HG02610 (cell line): ENCODE results near the gene KNDC1.

ENCODE experiments used
- ATAC-seq: cut with Tn5 transposase; IDR thresholded peaks from one replicate; pipeline ENCODE4 v1.9.1; 2021; ENCODE audit warnings: mild to moderate bottlenecking, moderate library complexity; ENCODE audit not compliant: unreplicated experiment

The KNDC1 gene

DNA sequence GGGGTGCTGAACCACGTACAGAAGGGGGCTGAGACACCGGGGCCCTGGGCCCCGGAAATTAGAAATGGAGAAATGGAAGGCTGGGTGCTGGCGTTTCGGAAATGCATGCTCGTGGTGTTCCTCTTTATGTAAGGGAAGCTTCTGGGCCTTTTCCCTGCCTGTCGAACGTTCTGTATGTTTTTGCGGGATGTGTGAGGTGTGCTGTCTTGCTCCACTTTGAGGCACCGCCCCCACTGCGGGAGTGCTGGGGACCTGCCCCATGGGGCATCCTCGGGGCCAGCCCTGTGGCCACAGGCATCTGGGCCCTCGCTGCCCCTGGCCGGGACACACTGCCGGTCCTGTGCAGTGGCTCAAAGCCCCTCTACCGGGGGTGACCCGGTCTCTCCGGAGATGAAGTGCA is 75.9 kb downstream of the KNDC1 start:
- no peak for ATAC-seq

- ATAC-seq: no peak
These were observed 76.6 kb downstream of the KNDC1 start for GRCh38 chr10:133236401-133237240.

DNA sequence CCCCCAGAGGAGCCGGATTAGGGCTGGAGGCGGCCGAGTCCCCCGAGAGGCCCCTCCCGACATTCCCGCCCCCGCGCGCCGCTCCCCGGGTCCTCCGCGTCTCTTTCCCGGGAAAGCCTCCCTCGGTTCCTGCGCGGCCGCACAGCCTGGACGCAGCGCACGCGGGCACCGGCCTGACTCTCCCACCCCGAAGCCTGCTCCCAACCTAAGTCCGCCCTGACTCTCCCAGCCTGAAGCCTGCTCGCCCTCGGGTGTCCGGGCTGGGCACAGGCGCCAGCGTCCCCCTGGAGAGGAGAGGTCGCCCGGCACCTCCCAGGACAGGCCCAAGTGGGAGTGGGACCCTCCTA is 77.2 kb downstream of the KNDC1 start:
- ATAC-seq: no peak

- ATAC-seq: no peak
These were observed 77.8 kb downstream of the KNDC1 start, which contains the start of gene VENTX for GRCh38 chr10:133237588-133238465. Gene VENTX, plus strand, starts transcription at chr10:133237855. Its CDS starts 60 bp downstream, at chr10:133237915.

DNA sequence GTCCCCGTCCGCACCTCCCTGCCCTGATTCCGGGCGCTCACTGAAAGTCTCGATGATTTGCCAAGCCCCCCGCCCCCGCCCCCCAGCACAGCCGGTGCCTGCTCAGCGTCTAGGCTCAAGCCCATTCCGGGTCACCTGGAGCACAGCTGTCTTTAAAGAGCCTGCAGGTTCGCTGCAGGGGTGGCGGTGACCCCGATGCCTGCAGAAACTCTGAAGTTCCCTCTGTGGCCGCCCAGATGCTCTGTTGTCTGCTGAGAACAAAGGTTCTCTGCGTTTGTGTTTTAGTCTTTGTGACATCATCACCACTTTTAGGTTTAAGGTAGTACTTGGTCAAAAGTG is 78.4 kb downstream of the KNDC1 start:
- no peak for ATAC-seq

DNA sequence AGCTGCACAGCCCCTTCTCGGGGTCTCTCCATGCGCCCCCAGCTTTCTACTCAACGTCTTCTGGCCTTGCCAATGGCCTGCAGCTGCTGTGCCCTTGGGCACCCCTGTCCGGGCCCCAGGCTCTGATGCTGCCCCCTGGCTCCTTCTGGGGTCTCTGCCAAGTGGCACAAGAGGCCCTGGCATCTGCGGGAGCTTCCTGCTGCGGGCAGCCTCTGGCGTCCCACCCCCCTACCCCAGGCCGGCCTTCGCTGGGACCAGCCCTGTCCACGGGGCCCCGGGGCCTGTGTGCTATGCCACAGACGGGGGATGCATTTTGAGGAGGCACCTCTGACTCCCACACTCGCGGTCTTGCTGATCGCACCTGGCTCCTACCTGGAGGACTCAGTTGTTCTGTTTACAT is 80.0 kb downstream of the KNDC1 start:
- ATAC-seq: no peak

DNA sequence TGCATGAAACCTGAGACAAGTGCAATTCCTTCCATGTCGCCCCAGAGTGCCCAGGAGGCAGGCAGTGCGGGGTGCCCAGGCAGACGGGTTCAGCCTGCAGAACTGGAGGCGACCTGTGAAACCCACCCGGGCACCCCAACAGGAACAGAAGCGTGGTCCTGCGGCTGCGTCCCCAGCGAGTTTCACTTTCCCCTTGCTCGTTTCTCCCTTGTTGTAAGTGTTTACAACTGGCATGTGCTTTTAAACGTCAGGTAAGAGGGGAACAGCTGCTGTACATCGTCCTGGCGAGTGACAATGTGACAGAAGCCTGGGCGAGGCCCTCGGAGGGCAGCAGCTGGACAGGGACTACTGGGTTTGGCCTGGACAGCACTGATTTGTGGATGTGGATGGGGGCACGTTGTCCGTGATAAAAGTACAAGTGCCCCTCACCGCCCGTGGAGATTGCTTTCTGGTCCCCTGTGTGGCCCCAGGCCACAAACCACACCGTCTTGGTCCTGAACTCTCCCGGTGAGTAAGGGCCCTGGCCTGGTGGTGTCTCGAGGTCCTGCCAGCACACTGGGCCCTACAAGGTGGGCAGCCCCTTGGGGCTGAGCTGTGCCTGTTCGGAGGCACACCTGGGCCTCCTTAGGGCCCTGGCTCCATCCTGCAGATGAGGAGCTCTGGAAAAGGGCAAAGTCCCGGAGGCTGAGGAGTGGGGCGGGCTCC is 81.6 kb downstream of the KNDC1 start:
- ATAC-seq: no peak

DNA sequence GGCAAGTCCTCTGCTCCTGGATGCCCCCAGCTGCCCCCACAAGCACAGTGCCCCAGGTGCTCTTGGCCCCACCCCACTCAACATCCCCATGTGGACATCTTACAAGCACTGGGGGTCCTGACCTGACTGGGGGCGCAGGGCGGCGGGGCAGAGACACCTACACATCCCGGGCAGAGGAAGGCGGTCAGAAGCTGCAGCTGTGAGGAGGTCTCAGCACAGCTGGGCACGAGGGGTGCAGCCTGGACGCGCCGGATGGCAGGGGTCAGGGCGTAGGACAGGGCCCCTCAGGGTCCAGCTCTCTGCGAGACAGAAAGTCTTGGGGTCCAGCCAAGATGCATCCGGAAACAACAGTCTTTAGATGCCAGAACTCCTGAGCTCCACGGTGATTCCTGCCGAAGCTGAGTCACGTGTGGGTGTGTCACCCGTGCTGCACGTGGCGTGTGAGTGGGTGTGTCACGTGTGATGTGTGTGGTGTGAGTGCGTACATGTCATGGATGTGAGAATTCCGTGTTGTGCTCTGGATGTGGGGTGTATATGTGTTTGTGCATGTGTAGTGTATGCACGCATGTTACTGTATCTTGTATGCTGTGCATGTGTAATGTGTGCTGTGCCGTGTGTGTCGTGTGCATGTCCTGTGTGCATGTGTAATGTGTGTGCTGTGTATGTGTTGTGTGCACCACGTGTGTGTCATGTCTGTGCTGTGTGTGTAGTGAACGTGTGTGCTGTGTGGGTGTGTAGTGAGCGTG is 82.8 kb downstream of the KNDC1 start:
- no peak for ATAC-seq

DNA sequence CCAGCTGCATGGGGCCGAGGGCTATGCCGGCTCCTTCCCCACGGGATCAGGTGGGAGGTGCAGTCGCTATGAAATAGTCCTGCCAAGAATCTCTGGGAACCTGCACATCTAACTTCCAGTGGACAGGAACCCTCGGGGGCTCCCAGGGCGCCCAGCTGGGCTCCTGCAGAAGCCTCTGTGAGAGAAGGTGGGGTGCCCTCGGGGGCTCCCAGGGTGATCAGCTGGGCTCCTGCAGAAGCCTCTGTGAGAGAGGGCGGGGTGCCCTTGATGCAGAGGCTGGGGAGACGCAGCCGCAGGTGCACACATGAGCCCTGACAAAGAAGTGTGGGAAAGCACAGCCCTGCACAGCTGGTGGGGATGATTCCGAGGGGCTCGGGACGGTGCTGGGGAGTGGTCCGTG is 83.6 kb downstream of the KNDC1 start:
- ATAC-seq: no peak

GRCh38 chr10:133245439-133246235 is 85.6 kb downstream of the KNDC1 start:
- ATAC-seq: no peak

DNA sequence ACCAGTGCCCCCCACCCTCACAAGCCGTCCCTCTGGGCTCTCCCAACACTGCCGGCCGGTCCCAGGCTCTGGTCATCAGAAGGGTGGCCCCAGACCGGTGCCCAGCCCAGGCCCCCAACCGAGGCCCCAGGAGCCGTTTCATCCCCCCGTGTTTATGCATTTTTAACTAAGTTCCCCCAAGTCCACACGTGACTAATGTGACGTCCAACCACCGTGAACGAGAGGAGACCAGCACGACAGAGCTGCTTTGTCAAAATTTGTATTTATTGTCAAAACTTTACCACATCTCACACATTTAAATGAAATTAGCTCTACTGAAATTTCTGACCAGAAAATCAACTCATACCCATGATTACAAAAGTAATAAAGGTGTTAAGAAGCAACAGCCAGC is 86.2 kb downstream of the KNDC1 start:
- no peak for ATAC-seq

DNA sequence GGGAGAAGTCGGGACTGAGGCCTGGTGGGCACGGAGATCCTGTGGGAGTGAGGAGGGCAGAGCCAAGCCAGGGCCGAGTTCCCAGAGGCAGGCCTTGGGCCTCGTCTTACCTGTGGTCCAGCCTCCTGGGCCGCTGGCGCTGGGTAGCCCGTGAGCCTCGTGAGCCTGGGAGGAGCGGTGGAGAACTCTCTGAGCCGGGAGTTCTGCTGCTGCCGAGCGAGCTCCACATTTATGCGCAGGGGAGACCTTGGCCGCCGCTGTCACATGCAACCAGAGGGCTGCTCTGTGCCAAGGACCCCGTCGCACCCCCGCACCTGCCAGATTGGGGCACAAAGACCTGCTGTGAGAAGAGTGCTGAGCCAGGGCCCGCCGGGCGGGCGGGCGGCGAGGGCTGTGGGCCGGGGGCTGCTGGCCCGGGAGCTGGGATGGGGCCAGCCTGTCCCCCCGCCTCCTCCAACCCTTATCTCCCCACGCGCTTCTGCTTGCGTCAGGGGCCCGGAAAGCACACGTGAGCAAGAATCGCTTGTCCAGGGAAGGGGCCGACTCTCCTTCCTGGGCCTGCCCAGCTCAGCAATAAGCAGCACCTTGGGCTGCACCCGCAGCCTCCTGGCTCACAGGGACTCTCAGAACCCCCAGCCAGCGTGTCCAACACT is 87.8 kb downstream of the KNDC1 start:
- ATAC-seq: no peak

- no peak for ATAC-seq
These were observed 88.3 kb downstream of the KNDC1 start for GRCh38 chr10:133248334-133248715.

- ATAC-seq: no peak
These were observed 89.2 kb downstream of the KNDC1 start for GRCh38 chr10:133249094-133249780.

DNA sequence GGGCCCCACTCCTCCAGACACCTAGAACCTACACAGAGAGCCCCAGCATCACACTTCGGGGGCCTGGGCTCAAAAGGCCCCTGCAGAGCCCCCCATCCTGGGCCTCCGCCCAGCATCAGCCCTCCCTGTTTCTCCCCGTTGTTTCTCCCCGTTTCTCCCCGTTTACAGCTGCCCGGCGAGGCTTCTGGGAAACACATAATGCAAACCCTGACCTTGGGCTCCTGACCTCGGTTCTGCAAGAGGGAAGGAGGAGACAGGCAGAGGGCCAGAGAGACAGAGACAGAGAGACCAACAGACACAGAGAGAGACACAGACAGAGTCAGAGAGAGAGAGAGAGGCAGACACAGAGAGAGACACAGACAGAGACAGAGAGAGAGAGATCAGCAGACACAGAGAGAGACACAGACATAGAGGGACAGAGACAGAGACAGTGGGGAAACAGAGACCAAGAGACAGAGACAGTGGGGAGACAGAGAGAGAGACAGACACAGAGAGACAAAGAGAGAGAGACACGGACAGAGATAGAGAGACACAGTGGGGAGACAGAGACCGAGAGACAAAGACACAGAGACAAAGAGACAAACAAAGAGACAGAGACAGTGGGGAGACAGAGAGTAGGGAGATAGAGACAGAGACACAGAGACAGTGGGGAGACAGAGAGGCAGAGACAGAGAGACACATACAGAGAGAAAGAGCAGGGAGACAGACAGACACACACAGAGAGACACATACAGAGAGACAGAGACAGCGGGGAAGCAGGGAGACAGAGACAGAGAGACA is 90.1 kb downstream of the KNDC1 start:
- no peak for ATAC-seq

GRCh38 chr10:133251388-133252222 is 91.6 kb downstream of the KNDC1 start:
- ATAC-seq: no peak

- no peak for ATAC-seq
These were observed 92.2 kb downstream of the KNDC1 start for GRCh38 chr10:133252223-133252552.
